HCT116 (cell line): ENCODE results near the gene PDLIM7.

Experiments used
- CEBPB ChIP-seq: IDR thresholded peaks from 2 replicates; pipeline ENCODE4 v1.6.1; 2012; ENCODE audit warnings: low read depth
- CTCF ChIP-seq, 3 experiments: fragments of 200-600 bp in 1 of 3; sonication (generic) in 1 of 3; IDR thresholded peaks in 2 of 3; conservative IDR thresholded peaks in 1 of 3; 2 replicates each; pipeline ENCODE4 v1.5.1; 2012 to 2017; ENCODE audit warnings: low read depth in 2 of 3, low read length in 2 of 3, antibody characterized with exemption in 1 of 3, borderline replicate concordance in 1 of 3, control low read depth in 1 of 3, mild to moderate bottlenecking in 1 of 3, mixed read lengths in 1 of 3, mixed run types in 1 of 3, moderate library complexity in 1 of 3; ENCODE audit not compliant: insufficient read depth in 1 of 3
- EGR1 ChIP-seq: IDR thresholded peaks from 2 replicates; pipeline ENCODE4 v1.6.1; 2012; ENCODE audit warnings: low read depth
- FOSL1 ChIP-seq: IDR thresholded peaks from 2 replicates; pipeline ENCODE4 v1.6.1; 2012; ENCODE audit warnings: low read depth
- MAX ChIP-seq: IDR thresholded peaks from 2 replicates; pipeline ENCODE4 v1.6.1; 2012
- POLR2A ChIP-seq: IDR thresholded peaks from 2 replicates; pipeline ENCODE4 v1.7.0; 2011; ENCODE audit warnings: borderline replicate concordance; ENCODE audit not compliant: insufficient read depth, insufficient read length; ENCODE audit errors: extremely low read depth
- POLR2AphosphoS5 ChIP-seq: IDR thresholded peaks from 2 replicates; pipeline ENCODE4 v1.6.1; 2011; ENCODE audit warnings: mild to moderate bottlenecking, low read depth, low read length, moderate library complexity
- RAD21 ChIP-seq: IDR thresholded peaks from 2 replicates; pipeline ENCODE4 v1.6.1; 2012; ENCODE audit warnings: low read depth, mild to moderate bottlenecking
- REST ChIP-seq: IDR thresholded peaks from 2 replicates; pipeline ENCODE4 v1.6.1; 2012; ENCODE audit warnings: low read depth
- ZNF274 ChIP-seq: fragments of 200-500 bp; sonication (Bioruptor generic); IDR thresholded peaks from 2 replicates; pipeline ENCODE4 v1.6.1; 2014; ENCODE audit warnings: mild to moderate bottlenecking, low read depth, low read length, inconsistent platforms

- TF ChIP-seq POLR2A (no peak), ZNF274 (no peak), CTCF (IDR thresholded peaks at IDR 0.05 in 2 of 3, conservative IDR thresholded peaks at IDR 0.05 in 1 of 3; ENCODE audit: borderline replicate concordance in 1 of 3, insufficient read depth in 1 of 3, low read depth in 2 of 3, low read length in 2 of 3) (no peak), FOSL1 (no peak), MAX (no peak), REST (no peak), EGR1 (no peak), RAD21 (no peak), POLR2AphosphoS5 (no peak), CEBPB (no peak)
These were observed 22.2 kb upstream of the PDLIM7 start for GRCh38 chr5:177519463-177520235.
